ENCODE data around the gene PGAP2.
"Not testable (repeated sequence)": the region's sequence is repeated elsewhere in the genome, so short reads cannot be mapped to it uniquely, and the experiment has no call there.

Gene PGAP2

GRCh38 chr11:3855808-3856491 lies 47.6 kb downstream of the PGAP2 start:
- no peak for DNase-seq (ENCODE audit: low spot score)

DNA sequence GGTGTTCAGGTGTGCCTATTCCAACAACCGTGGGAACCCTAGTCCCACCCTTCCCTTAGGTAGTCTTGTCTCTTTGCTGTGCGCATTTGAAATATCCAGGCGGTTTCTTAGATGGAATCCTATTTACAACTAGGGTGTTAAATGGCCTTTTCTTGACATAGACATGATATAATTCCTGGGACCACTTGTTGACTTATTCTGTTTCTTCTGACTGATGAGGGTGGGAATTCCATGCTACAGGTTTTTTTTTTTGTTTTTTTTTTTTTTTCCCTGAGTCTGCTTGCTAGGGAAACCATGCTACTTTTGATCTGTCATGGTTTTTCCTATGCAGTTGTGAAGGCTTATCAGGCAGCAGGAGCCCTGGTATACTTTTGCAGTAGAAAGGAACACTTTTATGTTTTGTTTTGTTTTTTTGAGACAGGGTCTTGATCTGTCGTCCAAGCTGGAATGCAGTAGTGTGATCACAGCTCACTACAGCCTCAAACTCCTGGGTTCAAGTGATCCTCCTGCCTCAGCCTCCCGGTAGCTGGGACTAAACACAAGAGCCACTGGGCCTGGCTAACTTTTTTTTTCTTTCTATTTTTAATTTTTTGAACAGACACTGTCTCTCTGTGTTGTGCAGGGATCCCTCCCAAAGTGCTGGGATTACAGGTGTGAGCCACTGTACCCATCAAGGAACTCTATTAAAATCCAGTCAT lies 48.6 kb downstream of the PGAP2 start:
- DNase-seq (ENCODE audit: low spot score), result no peak

GRCh38 chr11:3857628-3858027 lies 49.3 kb downstream of the PGAP2 start:
- no peak for DNase-seq (ENCODE audit: low spot score)

- no peak for DNase-seq (ENCODE audit: low spot score)
These were observed 51.1 kb downstream of the PGAP2 start for GRCh38 chr11:3859373-3859881.

DNA sequence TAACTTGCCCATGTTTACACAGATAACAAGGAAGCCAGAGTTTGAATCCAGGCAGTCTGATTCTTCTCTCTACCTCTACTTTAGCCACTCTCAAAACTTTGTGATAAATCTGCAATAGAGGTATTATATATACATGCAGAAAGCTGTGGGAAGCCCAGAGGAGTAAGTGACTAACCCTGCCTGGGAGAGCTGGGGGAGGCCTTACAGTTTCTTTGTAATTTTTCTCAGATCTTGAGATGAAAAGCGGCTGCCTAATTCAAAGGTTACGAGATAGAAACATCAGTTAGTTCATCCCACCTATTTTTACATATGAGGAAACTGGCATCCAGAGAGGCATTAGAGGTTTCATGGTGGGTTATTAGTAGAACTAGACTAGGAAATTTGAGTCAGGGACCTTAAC lies 52.0 kb downstream of the PGAP2 start:
- no peak for DNase-seq (ENCODE audit: low spot score)

- DNase-seq (ENCODE audit: low spot score), result not testable (repeated sequence)
These were observed 52.6 kb downstream of the PGAP2 start for GRCh38 chr11:3860898-3861393.

GRCh38 chr11:3861683-3862082 lies 53.3 kb downstream of the PGAP2 start:
- no peak for DNase-seq (ENCODE audit: low spot score)

- DNase-seq (ENCODE audit: low spot score), result no peak
These were observed 57.2 kb downstream of the PGAP2 start for GRCh38 chr11:3865388-3866193.

DNA sequence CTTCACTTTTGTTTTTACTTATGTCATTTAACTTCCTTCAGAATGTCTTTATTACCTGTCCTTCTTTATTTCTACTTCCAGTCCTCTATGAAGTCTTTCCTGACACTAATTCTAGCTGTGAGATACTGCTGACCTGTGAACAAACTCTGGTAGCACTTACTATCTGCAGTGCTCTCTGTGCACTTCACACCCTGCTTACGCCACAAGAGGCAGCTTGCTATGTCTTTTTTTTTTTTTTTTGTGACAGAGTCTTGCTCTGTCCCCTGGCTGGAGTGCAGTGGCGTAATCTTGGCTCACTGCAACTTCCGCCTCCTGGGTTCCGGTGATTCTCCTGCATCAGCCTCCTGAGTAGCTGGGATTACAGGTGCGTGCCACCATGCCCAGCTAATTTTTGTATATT lies 57.8 kb downstream of the PGAP2 start:
- DNase-seq (ENCODE audit: low spot score), result no peak

GRCh38 chr11:3866836-3867208 lies 58.5 kb downstream of the PGAP2 start:
- no peak for DNase-seq (ENCODE audit: low spot score)

DNA sequence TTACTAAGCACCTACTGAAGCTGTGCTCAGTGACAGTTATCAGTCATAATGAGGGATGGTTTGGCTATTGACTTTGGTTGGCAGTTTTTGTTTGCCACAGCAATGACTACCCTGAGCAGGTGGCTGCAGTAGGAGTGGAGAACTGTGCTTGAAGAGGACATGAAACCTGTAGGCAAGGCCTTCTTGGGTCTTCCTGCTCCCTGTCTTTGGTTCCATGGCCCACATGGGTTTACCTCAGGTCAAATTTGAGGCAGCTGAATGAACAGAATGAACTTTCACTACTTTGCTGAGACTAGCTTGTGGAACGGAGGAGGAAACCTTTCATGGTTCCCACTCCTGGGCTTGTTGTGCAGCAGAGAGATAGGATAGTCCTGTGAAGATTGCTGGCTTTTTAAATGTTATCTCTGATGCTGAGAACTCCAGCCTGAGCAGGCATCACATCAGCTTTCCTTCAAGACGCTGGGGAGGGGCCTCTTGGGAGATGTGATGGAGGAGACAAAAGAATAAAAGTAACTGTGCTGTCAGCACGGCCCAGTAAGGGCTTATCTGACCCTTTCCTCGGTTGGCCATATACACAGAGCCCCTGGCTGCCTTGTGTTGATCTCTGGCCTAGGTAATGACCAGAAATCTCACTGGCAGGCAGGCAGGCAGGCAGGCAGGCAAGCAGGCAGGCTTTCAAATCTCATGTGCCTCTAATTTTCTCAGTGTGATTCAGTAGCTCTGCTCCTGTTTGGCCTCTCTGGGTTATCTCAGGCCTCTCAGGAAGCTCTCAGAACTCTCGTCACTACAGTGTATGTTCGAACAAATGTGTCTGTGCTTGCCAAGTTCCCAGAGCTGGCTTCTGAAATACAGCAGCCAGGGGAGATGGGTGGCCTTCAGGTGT lies 59.1 kb downstream of the PGAP2 start:
- no peak for DNase-seq (ENCODE audit: low spot score)

GRCh38 chr11:3873712-3874349 lies 65.5 kb downstream of the PGAP2 start:
- DNase-seq (ENCODE audit: low spot score), result no peak

Data from left forelimb (tissue), 1 donor.